HG03571 (cell line): ENCODE data around the gene NOTCH4.
"Not testable (repeated sequence)": the region's sequence is repeated elsewhere in the genome, so short reads cannot be mapped to it uniquely, and the experiment has no call there.

Source experiments
- ATAC-seq: cut with Tn5 transposase; IDR thresholded peaks from one replicate; pipeline ENCODE4 v1.9.1; 2021; ENCODE audit not compliant: unreplicated experiment

Gene NOTCH4

GRCh38 chr6:32223258-32224235 is at the start of gene NOTCH4:
Gene NOTCH4, minus strand, starts transcription at chr6:32224067. Its CDS starts 139 bp downstream, at chr6:32223928.
- ATAC-seq: no peak

GRCh38 chr6:32271429-32271828 is 47.6 kb upstream of the NOTCH4 start:
- no peak for ATAC-seq

- ATAC-seq: not testable (repeated sequence)
Measured at GRCh38 chr6:32268459-32268858, 44.6 kb upstream of the NOTCH4 start.

- no peak for ATAC-seq
Measured at GRCh38 chr6:32267035-32267434, 43.2 kb upstream of the NOTCH4 start.

GRCh38 chr6:32257262-32257661 is 33.4 kb upstream of the NOTCH4 start:
- not testable (repeated sequence) for ATAC-seq

- ATAC-seq: no peak
Measured at GRCh38 chr6:32255199-32256153, 31.6 kb upstream of the NOTCH4 start.

- ATAC-seq: no peak
Measured at GRCh38 chr6:32254761-32255198, 30.9 kb upstream of the NOTCH4 start.

- ATAC-seq: no peak
Measured at GRCh38 chr6:32252331-32253009, 28.6 kb upstream of the NOTCH4 start.

GRCh38 chr6:32249262-32249661 is 25.4 kb upstream of the NOTCH4 start:
- no peak for ATAC-seq

- no peak for ATAC-seq
Measured at GRCh38 chr6:32247401-32247800, 23.5 kb upstream of the NOTCH4 start.

- no peak for ATAC-seq
Measured at GRCh38 chr6:32244946-32245398, 21.1 kb upstream of the NOTCH4 start.

GRCh38 chr6:32244270-32244669 is 20.4 kb upstream of the NOTCH4 start:
- ATAC-seq: no peak

GRCh38 chr6:32242318-32242813 is 18.5 kb upstream of the NOTCH4 start:
- ATAC-seq: not testable (repeated sequence)

GRCh38 chr6:32240686-32241085 is 16.8 kb upstream of the NOTCH4 start:
- ATAC-seq: no peak

- ATAC-seq: no peak
Measured at GRCh38 chr6:32239462-32239861, 15.6 kb upstream of the NOTCH4 start.

- no peak for ATAC-seq
Measured at GRCh38 chr6:32234934-32235333, 11.1 kb upstream of the NOTCH4 start.

GRCh38 chr6:32226434-32226833 is 2.6 kb upstream of the NOTCH4 start:
- no peak for ATAC-seq

- ATAC-seq: no peak
Measured at GRCh38 chr6:32224696-32225095, 829 bp upstream of the NOTCH4 start.

GRCh38 chr6:32222333-32223230 is 1.3 kb downstream of the NOTCH4 start:
- ATAC-seq: no peak
